ENCODE results near the gene RTL9.
"Not testable (repeated sequence)": the region's sequence is repeated elsewhere in the genome, so short reads cannot be mapped to it uniquely, and the experiment has no call there.

Gene RTL9

GRCh38 chrX:110346681-110347080 lies 12.0 kb upstream of the RTL9 start:
- no peak for DNase-seq

GRCh38 chrX:110359273-110359672 lies 625 bp downstream of the RTL9 start:
- DNase-seq, result no peak

- no peak for DNase-seq
These were observed 4.6 kb downstream of the RTL9 start for GRCh38 chrX:110363244-110363643.

- no peak for DNase-seq
These were observed 14.7 kb downstream of the RTL9 start for GRCh38 chrX:110373310-110373709.

- no peak for DNase-seq
These were observed 15.9 kb downstream of the RTL9 start for GRCh38 chrX:110374559-110374958.

- no peak for DNase-seq
These were observed 22.6 kb downstream of the RTL9 start for GRCh38 chrX:110381216-110381615.

- DNase-seq, result no peak
These were observed 24.8 kb downstream of the RTL9 start for GRCh38 chrX:110383414-110383813.

GRCh38 chrX:110384490-110384889 lies 25.8 kb downstream of the RTL9 start:
- no peak for DNase-seq

GRCh38 chrX:110389570-110389969 lies 30.9 kb downstream of the RTL9 start:
- DNase-seq, result no peak

- no peak for DNase-seq
These were observed 32.4 kb downstream of the RTL9 start for GRCh38 chrX:110391086-110391485.

- DNase-seq, result no peak
These were observed 36.0 kb downstream of the RTL9 start for GRCh38 chrX:110394651-110395050.

- DNase-seq, result no peak
These were observed 37.2 kb downstream of the RTL9 start for GRCh38 chrX:110395877-110396276.

- DNase-seq, result no peak
These were observed 38.1 kb downstream of the RTL9 start for GRCh38 chrX:110396735-110397134.

GRCh38 chrX:110397339-110397738 lies 38.7 kb downstream of the RTL9 start:
- no peak for DNase-seq

- no peak for DNase-seq
These were observed 39.3 kb downstream of the RTL9 start for GRCh38 chrX:110397904-110398303.

GRCh38 chrX:110399497-110399896 lies 40.8 kb downstream of the RTL9 start:
- no peak for DNase-seq

GRCh38 chrX:110399966-110400365 lies 41.3 kb downstream of the RTL9 start:
- no peak for DNase-seq

GRCh38 chrX:110401135-110401534 lies 42.5 kb downstream of the RTL9 start:
- DNase-seq, result no peak

- no peak for DNase-seq
These were observed 43.6 kb downstream of the RTL9 start for GRCh38 chrX:110402091-110402849.

- DNase-seq, result no peak
These were observed 44.2 kb downstream of the RTL9 start for GRCh38 chrX:110402850-110403221.

- DNase-seq, result no peak
These were observed 45.0 kb downstream of the RTL9 start for GRCh38 chrX:110403441-110404238.

GRCh38 chrX:110404376-110404775 lies 45.7 kb downstream of the RTL9 start:
- no peak for DNase-seq

- DNase-seq, result not testable (repeated sequence)
These were observed 47.6 kb downstream of the RTL9 start for GRCh38 chrX:110406250-110406649.

GRCh38 chrX:110406822-110407221 lies 48.2 kb downstream of the RTL9 start:
- no peak for DNase-seq

Measured in NCI-H1694 treated with DMSO at 0.1 percent for 48 hours (cell line).